ENCODE measurements around the gene CHST9. TPM values are rescaled to one million over a fixed set of nuclear protein-coding genes. Genes with fewer than 3 reads are reported as not detected.

The CHST9 gene
- total RNA-seq, 2 experiments from 2014 or later: not detected

GRCh38 chr18:26922313-26922712 lies 262.8 kb downstream of the CHST9 start:
- ChIA-PET CTCF (no interaction called here), POLR2A (no interaction called here)
- TF ChIP-seq CTCF (IDR thresholded peaks at IDR 0.05): no peak
- Mint-ChIP-seq H3K27me3 (no peaks in the 10 kb centered on the region), H3K9me3 (peaks cover 8% of the 10 kb centered on the region), H3K4me1 (ENCODE audit: low read depth) (no peaks in the 10 kb centered on the region), H3K4me3 (no peak overlapping the region), H3K36me3 (ENCODE audit: low read depth) (no peaks in the 10 kb centered on the region), H3K27ac (no peak overlapping the region)
- DNase-seq (no peak), ATAC-seq (ENCODE audit: poor library complexity) (no peak)
- H3K27ac ChIP-seq (ENCODE audit: low read depth in 1 of 2, low read length in 2 of 2): no peak overlapping the region
- intact Hi-C loops (cut with DNase I, micrococcal nuclease): no loop called here
- no peak overlapping the region for H3K4me3 ChIP-seq (ENCODE audit: low read length)
- no peaks in the 10 kb centered on the region for H3K4me1 ChIP-seq (ENCODE audit: insufficient read depth, low read length)
- no peaks in the 10 kb centered on the region for H3K27me3 ChIP-seq (ENCODE audit: control insufficient read depth in 1 of 2, insufficient read depth in 2 of 2, low read length in 2 of 2)
- H3K9me3 ChIP-seq (ENCODE audit: control insufficient read depth in 1 of 2, insufficient read depth in 1 of 2, low read length in 2 of 2): no peaks in the 10 kb centered on the region
- no peaks in the 10 kb centered on the region for H3K36me3 ChIP-seq (ENCODE audit: insufficient read depth, low read length)

GRCh38 chr18:26920644-26921043 lies 264.5 kb downstream of the CHST9 start:
- Mint-ChIP-seq H3K27ac (no peak overlapping the region), H3K4me3 (no peak overlapping the region), H3K9me3 (peaks cover 8% of the 10 kb centered on the region), H3K36me3 (ENCODE audit: low read depth) (no peaks in the 10 kb centered on the region), H3K27me3 (no peaks in the 10 kb centered on the region), H3K4me1 (ENCODE audit: low read depth) (no peaks in the 10 kb centered on the region)
- H3K27ac ChIP-seq (ENCODE audit: low read depth in 1 of 2, low read length in 2 of 2): no peak overlapping the region
- H3K36me3 ChIP-seq (ENCODE audit: insufficient read depth, low read length): no peaks in the 10 kb centered on the region
- intact Hi-C loops (cut with DNase I, micrococcal nuclease): no loop called here
- no peak for TF ChIP-seq CTCF (IDR thresholded peaks at IDR 0.05)
- no peaks in the 10 kb centered on the region for H3K4me1 ChIP-seq (ENCODE audit: insufficient read depth, low read length)
- H3K4me3 ChIP-seq (ENCODE audit: low read length): no peak overlapping the region
- no peak for DNase-seq
- ATAC-seq (ENCODE audit: poor library complexity): no peak
- CTCF ChIA-PET: no interaction called here
- H3K27me3 ChIP-seq (ENCODE audit: control insufficient read depth in 1 of 2, insufficient read depth in 2 of 2, low read length in 2 of 2): no peaks in the 10 kb centered on the region
- H3K9me3 ChIP-seq (ENCODE audit: control insufficient read depth in 1 of 2, insufficient read depth in 1 of 2, low read length in 2 of 2): no peaks in the 10 kb centered on the region
- POLR2A ChIA-PET: no interaction called here

GRCh38 chr18:26919627-26920026 lies 265.5 kb downstream of the CHST9 start:
- Mint-ChIP-seq H3K27ac (no peak overlapping the region), H3K4me1 (ENCODE audit: low read depth) (no peaks in the 10 kb centered on the region), H3K9me3 (peaks cover 8% of the 10 kb centered on the region), H3K27me3 (no peaks in the 10 kb centered on the region), H3K4me3 (no peak overlapping the region), H3K36me3 (ENCODE audit: low read depth) (no peaks in the 10 kb centered on the region)
- POLR2A ChIA-PET: no interaction called here
- Histone ChIP-seq H3K4me1 (ENCODE audit: insufficient read depth, low read length) (no peaks in the 10 kb centered on the region), H3K27me3 (ENCODE audit: control insufficient read depth in 1 of 2, insufficient read depth in 2 of 2, low read length in 2 of 2) (no peaks in the 10 kb centered on the region), H3K9me3 (ENCODE audit: control insufficient read depth in 1 of 2, insufficient read depth in 1 of 2, low read length in 2 of 2) (no peaks in the 10 kb centered on the region), H3K27ac (ENCODE audit: low read depth in 1 of 2, low read length in 2 of 2) (no peak overlapping the region), H3K36me3 (ENCODE audit: insufficient read depth, low read length) (no peaks in the 10 kb centered on the region), H3K4me3 (ENCODE audit: low read length) (no peak overlapping the region)
- no peak for ATAC-seq (ENCODE audit: poor library complexity)
- no peak for DNase-seq
- CTCF ChIA-PET: no interaction called here
- intact Hi-C loops (cut with DNase I, micrococcal nuclease): no loop called here
- no peak for TF ChIP-seq CTCF (IDR thresholded peaks at IDR 0.05)

Data from CD4-positive, alpha-beta T cell (primary cell).